ENCODE results near the gene C3.
"Not testable (repeated sequence)": the region's sequence is repeated elsewhere in the genome, so short reads cannot be mapped to it uniquely, and the experiment has no call there.

The C3 gene

GRCh38 chr19:6690160-6690885, 30.1 kb downstream of the C3 start:
- DNase-seq (ENCODE audit: low read depth): no peak

- DNase-seq (ENCODE audit: low read depth): no peak
These were observed 33.3 kb downstream of the C3 start for GRCh38 chr19:6687114-6687513.

GRCh38 chr19:6686628-6686975, 33.8 kb downstream of the C3 start:
- no peak for DNase-seq (ENCODE audit: low read depth)

GRCh38 chr19:6685962-6686627, 34.4 kb downstream of the C3 start:
- no peak for DNase-seq (ENCODE audit: low read depth)

GRCh38 chr19:6685482-6685881, 35.0 kb downstream of the C3 start:
- DNase-seq (ENCODE audit: low read depth): no peak

GRCh38 chr19:6683971-6684370, 36.5 kb downstream of the C3 start:
- DNase-seq (ENCODE audit: low read depth): no peak

- no peak for DNase-seq (ENCODE audit: low read depth)
These were observed 37.8 kb downstream of the C3 start for GRCh38 chr19:6682607-6683128.

GRCh38 chr19:6680141-6680540, 40.3 kb downstream of the C3 start:
- no peak for DNase-seq (ENCODE audit: low read depth)

- no peak for DNase-seq (ENCODE audit: low read depth)
These were observed 41.3 kb downstream of the C3 start for GRCh38 chr19:6679139-6679538.

- no peak for DNase-seq (ENCODE audit: low read depth)
These were observed 41.8 kb downstream of the C3 start for GRCh38 chr19:6678690-6679109.

- no peak for DNase-seq (ENCODE audit: low read depth)
These were observed 42.4 kb downstream of the C3 start for GRCh38 chr19:6677883-6678689.

GRCh38 chr19:6677495-6677882, 43.0 kb downstream of the C3 start:
- no peak for DNase-seq (ENCODE audit: low read depth)

- DNase-seq (ENCODE audit: low read depth): no peak
These were observed 44.2 kb downstream of the C3 start for GRCh38 chr19:6676288-6676687.

- peak; percentile 84 for DNase-seq (ENCODE audit: low read depth)
These were observed 45.6 kb downstream of the C3 start for GRCh38 chr19:6674868-6675305.

- DNase-seq (ENCODE audit: low read depth): not testable (repeated sequence)
These were observed 46.0 kb downstream of the C3 start for GRCh38 chr19:6674408-6674807.

GRCh38 chr19:6672693-6673290, 47.7 kb downstream of the C3 start:
- no peak for DNase-seq (ENCODE audit: low read depth)

GRCh38 chr19:6671960-6672359, 48.5 kb downstream of the C3 start:
- no peak for DNase-seq (ENCODE audit: low read depth)

GRCh38 chr19:6668691-6669090, 51.8 kb downstream of the C3 start:
- DNase-seq (ENCODE audit: low read depth): no peak

GRCh38 chr19:6667114-6667627, 53.3 kb downstream of the C3 start:
- no peak for DNase-seq (ENCODE audit: low read depth)

- DNase-seq (ENCODE audit: low read depth): no peak
These were observed 55.5 kb downstream of the C3 start for GRCh38 chr19:6664916-6665315.

GRCh38 chr19:6663236-6664201, 56.9 kb downstream of the C3 start:
- DNase-seq (ENCODE audit: low read depth): no peak

Data from stimulated activated CD8-positive, alpha-beta memory T cell treated with anti-CD3 and anti-CD28 coated beads, Interleukin-7, amount 100 ng/mL, for 24 hours (primary cell).